ENCODE results near the gene ZFP64.

GRCh38 chr20:52152416-52152815 is 39.2 kb downstream of the ZFP64 start:
- TF ChIP-seq EP300 (IDR thresholded peaks at IDR 0.05): no peak
- no peak for TF ChIP-seq POLR2A (IDR thresholded peaks at IDR 0.05)
- TF ChIP-seq, protein P1, sequence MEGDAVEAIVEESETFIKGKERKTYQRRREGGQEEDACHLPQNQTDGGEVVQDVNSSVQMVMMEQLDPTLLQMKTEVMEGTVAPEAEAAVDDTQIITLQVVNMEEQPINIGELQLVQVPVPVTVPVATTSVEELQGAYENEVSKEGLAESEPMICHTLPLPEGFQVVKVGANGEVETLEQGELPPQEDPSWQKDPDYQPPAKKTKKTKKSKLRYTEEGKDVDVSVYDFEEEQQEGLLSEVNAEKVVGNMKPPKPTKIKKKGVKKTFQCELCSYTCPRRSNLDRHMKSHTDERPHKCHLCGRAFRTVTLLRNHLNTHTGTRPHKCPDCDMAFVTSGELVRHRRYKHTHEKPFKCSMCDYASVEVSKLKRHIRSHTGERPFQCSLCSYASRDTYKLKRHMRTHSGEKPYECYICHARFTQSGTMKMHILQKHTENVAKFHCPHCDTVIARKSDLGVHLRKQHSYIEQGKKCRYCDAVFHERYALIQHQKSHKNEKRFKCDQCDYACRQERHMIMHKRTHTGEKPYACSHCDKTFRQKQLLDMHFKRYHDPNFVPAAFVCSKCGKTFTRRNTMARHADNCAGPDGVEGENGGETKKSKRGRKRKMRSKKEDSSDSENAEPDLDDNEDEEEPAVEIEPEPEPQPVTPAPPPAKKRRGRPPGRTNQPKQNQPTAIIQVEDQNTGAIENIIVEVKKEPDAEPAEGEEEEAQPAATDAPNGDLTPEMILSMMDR (IDR thresholded peaks at IDR 0.05): no peak
- TF ChIP-seq POLR2AphosphoS5 (IDR thresholded peaks at IDR 0.05): no peak
